HEK293 (cell line): ENCODE data around the gene LCN6.

Experiments used
- PRDM1 ChIP-seq: fragments of 450-650 bp; formaldehyde crosslinking; IDR thresholded peaks from 2 replicates; pipeline ENCODE4; 2016; ENCODE audit warnings: missing biosample characterization, missing genetic modification characterization
- ZNF274 ChIP-seq, 2 experiments: fragments of 200-500 bp in 1 of 2; fragments of 450-650 bp in 1 of 2; sonication (Bioruptor generic) in 1 of 2; formaldehyde crosslinking in 1 of 2; IDR thresholded peaks; 2 replicates each; pipeline versions ENCODE4 v1.5.1 to v1.6.1; 2014 to 2016; ENCODE audit warnings: borderline replicate concordance in 1 of 2, inconsistent platforms in 1 of 2, low read length in 1 of 2, missing biosample characterization in 1 of 2, missing genetic modification characterization in 1 of 2
- ZNF423 ChIP-seq: fragments of 450-650 bp; formaldehyde crosslinking; IDR thresholded peaks from 2 replicates; pipeline ENCODE4 v1.5.1; 2016; ENCODE audit warnings: missing biosample characterization, missing genetic modification characterization
- ZNF629 ChIP-seq: fragments of 450-650 bp; formaldehyde crosslinking; IDR thresholded peaks from 2 replicates; pipeline ENCODE4 v1.5.1; 2017; ENCODE audit warnings: missing biosample characterization, missing genetic modification characterization
- TF ChIP-seq, protein P1 (sequence below): fragments of 450-650 bp; formaldehyde crosslinking; IDR thresholded peaks from 2 replicates; pipeline ENCODE4 v1.5.1; 2016; ENCODE audit warnings: missing biosample characterization, missing genetic modification characterization
- TF ChIP-seq, protein P2 (sequence below): fragments of 450-650 bp; formaldehyde crosslinking; optimal IDR thresholded peaks from 2 replicates; pipeline ENCODE3; 2016; ENCODE audit warnings: missing biosample characterization, mild to moderate bottlenecking, missing genetic modification characterization
- TF ChIP-seq, protein P3 (sequence below): fragments of 450-650 bp; formaldehyde crosslinking; IDR thresholded peaks from 2 replicates; pipeline ENCODE4 v1.5.1; 2016; ENCODE audit warnings: missing biosample characterization, missing genetic modification characterization
- TF ChIP-seq, protein P4 (sequence below): fragments of 450-650 bp; formaldehyde crosslinking; IDR thresholded peaks from 2 replicates; pipeline ENCODE4 v1.5.1; 2016; ENCODE audit warnings: missing biosample characterization, missing genetic modification characterization
- TF ChIP-seq, protein P5 (sequence below): fragments of 450-650 bp; IDR thresholded peaks from 2 replicates; pipeline ENCODE4 v1.5.1; 2018; ENCODE audit warnings: missing biosample characterization, missing genetic modification characterization
- TF ChIP-seq, protein P6 (sequence below): fragments of 450-650 bp; formaldehyde crosslinking; IDR thresholded peaks from 2 replicates; pipeline ENCODE4 v1.5.1; 2016; ENCODE audit warnings: missing biosample characterization, missing genetic modification characterization

DNA sequence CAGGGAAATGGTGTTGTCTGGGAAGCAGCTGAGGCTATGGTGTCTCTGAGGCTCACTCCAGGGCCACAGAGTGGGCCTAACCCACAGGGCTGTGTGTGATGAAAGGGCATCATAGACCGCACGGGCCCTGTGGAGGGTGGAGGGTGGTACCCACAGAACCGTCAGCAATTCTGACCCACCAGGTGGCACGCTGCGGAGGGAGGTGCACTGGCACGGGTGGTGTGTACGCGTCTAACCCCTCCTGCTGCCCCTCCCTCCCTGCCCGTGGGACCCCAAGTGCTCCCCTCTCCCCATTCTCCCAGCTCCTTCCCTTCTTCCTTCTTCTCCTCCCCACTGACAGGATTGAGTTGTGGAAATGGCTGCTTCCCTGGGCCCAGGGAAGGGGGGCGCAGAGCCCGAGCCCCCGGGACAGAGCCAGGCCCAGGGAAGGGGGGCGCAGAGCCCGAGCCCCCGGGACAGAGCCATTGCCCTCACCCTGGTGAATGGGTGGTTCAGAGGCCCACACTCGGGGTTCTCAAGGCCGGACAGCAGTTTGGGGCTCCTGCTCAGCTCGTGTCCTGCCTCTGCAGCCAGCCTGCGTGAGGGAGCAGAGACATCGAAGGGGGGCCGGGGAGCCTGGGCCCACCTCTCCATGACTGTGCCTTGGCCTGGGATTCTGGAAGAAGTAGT is 12.4 kb downstream of the LCN6 start:
- TF ChIP-seq, protein P1, sequence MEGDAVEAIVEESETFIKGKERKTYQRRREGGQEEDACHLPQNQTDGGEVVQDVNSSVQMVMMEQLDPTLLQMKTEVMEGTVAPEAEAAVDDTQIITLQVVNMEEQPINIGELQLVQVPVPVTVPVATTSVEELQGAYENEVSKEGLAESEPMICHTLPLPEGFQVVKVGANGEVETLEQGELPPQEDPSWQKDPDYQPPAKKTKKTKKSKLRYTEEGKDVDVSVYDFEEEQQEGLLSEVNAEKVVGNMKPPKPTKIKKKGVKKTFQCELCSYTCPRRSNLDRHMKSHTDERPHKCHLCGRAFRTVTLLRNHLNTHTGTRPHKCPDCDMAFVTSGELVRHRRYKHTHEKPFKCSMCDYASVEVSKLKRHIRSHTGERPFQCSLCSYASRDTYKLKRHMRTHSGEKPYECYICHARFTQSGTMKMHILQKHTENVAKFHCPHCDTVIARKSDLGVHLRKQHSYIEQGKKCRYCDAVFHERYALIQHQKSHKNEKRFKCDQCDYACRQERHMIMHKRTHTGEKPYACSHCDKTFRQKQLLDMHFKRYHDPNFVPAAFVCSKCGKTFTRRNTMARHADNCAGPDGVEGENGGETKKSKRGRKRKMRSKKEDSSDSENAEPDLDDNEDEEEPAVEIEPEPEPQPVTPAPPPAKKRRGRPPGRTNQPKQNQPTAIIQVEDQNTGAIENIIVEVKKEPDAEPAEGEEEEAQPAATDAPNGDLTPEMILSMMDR (tag by site-specific recombination): no peak
- TF ChIP-seq, protein P2, sequence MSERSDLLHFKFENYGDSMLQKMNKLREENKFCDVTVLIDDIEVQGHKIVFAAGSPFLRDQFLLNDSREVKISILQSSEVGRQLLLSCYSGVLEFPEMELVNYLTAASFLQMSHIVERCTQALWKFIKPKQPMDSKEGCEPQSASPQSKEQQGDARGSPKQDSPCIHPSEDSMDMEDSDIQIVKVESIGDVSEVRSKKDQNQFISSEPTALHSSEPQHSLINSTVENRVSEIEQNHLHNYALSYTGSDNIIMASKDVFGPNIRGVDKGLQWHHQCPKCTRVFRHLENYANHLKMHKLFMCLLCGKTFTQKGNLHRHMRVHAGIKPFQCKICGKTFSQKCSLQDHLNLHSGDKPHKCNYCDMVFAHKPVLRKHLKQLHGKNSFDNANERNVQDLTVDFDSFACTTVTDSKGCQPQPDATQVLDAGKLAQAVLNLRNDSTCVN (tag by site-specific recombination): no peak
- TF ChIP-seq ZNF423 (tag by site-specific recombination) (no peak), ZNF629 (tag by site-specific recombination) (no peak), ZNF274 (IDR thresholded peaks at IDR 0.05; ENCODE audit: low read length) (no peak), ZNF274 (tag by site-specific recombination; IDR thresholded peaks at IDR 0.05; ENCODE audit: borderline replicate concordance) (no peak), PRDM1 (tag by site-specific recombination) (no peak)
- TF ChIP-seq, protein P3, sequence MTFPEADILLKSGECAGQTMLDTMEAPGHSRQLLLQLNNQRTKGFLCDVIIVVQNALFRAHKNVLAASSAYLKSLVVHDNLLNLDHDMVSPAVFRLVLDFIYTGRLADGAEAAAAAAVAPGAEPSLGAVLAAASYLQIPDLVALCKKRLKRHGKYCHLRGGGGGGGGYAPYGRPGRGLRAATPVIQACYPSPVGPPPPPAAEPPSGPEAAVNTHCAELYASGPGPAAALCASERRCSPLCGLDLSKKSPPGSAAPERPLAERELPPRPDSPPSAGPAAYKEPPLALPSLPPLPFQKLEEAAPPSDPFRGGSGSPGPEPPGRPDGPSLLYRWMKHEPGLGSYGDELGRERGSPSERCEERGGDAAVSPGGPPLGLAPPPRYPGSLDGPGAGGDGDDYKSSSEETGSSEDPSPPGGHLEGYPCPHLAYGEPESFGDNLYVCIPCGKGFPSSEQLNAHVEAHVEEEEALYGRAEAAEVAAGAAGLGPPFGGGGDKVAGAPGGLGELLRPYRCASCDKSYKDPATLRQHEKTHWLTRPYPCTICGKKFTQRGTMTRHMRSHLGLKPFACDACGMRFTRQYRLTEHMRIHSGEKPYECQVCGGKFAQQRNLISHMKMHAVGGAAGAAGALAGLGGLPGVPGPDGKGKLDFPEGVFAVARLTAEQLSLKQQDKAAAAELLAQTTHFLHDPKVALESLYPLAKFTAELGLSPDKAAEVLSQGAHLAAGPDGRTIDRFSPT (tag by site-specific recombination): no peak
- TF ChIP-seq, protein P4, sequence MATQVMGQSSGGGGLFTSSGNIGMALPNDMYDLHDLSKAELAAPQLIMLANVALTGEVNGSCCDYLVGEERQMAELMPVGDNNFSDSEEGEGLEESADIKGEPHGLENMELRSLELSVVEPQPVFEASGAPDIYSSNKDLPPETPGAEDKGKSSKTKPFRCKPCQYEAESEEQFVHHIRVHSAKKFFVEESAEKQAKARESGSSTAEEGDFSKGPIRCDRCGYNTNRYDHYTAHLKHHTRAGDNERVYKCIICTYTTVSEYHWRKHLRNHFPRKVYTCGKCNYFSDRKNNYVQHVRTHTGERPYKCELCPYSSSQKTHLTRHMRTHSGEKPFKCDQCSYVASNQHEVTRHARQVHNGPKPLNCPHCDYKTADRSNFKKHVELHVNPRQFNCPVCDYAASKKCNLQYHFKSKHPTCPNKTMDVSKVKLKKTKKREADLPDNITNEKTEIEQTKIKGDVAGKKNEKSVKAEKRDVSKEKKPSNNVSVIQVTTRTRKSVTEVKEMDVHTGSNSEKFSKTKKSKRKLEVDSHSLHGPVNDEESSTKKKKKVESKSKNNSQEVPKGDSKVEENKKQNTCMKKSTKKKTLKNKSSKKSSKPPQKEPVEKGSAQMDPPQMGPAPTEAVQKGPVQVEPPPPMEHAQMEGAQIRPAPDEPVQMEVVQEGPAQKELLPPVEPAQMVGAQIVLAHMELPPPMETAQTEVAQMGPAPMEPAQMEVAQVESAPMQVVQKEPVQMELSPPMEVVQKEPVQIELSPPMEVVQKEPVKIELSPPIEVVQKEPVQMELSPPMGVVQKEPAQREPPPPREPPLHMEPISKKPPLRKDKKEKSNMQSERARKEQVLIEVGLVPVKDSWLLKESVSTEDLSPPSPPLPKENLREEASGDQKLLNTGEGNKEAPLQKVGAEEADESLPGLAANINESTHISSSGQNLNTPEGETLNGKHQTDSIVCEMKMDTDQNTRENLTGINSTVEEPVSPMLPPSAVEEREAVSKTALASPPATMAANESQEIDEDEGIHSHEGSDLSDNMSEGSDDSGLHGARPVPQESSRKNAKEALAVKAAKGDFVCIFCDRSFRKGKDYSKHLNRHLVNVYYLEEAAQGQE (tag by site-specific recombination): no peak
- TF ChIP-seq, protein P5, sequence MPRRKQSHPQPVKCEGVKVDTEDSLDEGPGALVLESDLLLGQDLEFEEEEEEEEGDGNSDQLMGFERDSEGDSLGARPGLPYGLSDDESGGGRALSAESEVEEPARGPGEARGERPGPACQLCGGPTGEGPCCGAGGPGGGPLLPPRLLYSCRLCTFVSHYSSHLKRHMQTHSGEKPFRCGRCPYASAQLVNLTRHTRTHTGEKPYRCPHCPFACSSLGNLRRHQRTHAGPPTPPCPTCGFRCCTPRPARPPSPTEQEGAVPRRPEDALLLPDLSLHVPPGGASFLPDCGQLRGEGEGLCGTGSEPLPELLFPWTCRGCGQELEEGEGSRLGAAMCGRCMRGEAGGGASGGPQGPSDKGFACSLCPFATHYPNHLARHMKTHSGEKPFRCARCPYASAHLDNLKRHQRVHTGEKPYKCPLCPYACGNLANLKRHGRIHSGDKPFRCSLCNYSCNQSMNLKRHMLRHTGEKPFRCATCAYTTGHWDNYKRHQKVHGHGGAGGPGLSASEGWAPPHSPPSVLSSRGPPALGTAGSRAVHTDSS (tag by site-specific recombination): no peak
- TF ChIP-seq, protein P6, sequence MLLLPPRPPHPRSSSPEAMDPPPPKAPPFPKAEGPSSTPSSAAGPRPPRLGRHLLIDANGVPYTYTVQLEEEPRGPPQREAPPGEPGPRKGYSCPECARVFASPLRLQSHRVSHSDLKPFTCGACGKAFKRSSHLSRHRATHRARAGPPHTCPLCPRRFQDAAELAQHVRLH (tag by site-specific recombination): no peak
